HepG2 (cell line): Measurements from ENCODE around the gene ARG1. TPM values are rescaled to one million over a fixed set of nuclear protein-coding genes. Genes with fewer than 3 reads are reported as not detected.
"Not testable (repeated sequence)": the region's sequence is repeated elsewhere in the genome, so short reads cannot be mapped to it uniquely, and the experiment has no call there.

Experiments used
- ATAC-seq: fragments of 200-7000 bp; cut with Tn5 transposase; 3 replicates; pipeline ENCODE4 v1.9.1; 2020; ENCODE audit warnings: mild to moderate bottlenecking, moderate library complexity
- BruUV-seq: library from RNA; stranded (reverse); fragments of 400-500 nt; replicated peaks from 2 replicates; lab custom pipeline; 2021; lab: Mats Ljungman, UMichigan
- CTCF ChIA-PET: fragments of 300-600 bp; formaldehyde crosslinking; extraction: SDS; loops from one replicate; lab custom pipeline; 2021; ENCODE audit warnings: low total read pairs, inconsistent platforms, low intra/inter-chr PET ratio; lab: Yijun Ruan, JAX
- POLR2A ChIA-PET: fragments of 350-600 bp; sonication (Branson Sonifier 250); formaldehyde crosslinking; loops from one replicate; lab custom pipeline; 2020; ENCODE audit warnings: antibody characterized with exemption, inconsistent platforms; lab: Yijun Ruan, JAX
- DNase-seq: peaks from one replicate; pipeline ENCODE4 v3.0.0-alpha.2; 2015; ENCODE audit warnings: low spot score
- FAIRE-seq: peaks from 3 replicates; lab custom pipeline; 2011; peaks lifted over from hg19 to GRCh38; lab: Jason Lieb, UNC
- H2AFZ ChIP-seq: one replicate; pipeline ENCODE4 v1.6.1; 2011; ENCODE audit warnings: low read length, inconsistent platforms
- H3K27ac ChIP-seq: fragments of 300-600 bp; 3 replicates; pipeline ENCODE4 v1.8.0; 2011; ENCODE audit warnings: mixed run types, mild to moderate bottlenecking, mixed read lengths, low read length, inconsistent platforms; ENCODE audit not compliant: insufficient read depth; ENCODE audit errors: extremely low read length
- H3K27me3 ChIP-seq, 2 experiments: fragments of 200-600 bp in 1 of 2; 2 replicates in 1 of 2; 3 replicates in 1 of 2; pipeline versions ENCODE4 v1.6.0 to v1.8.0; 2011; ENCODE audit warnings: low read length in 2 of 2, mild to moderate bottlenecking in 2 of 2, moderate library complexity in 2 of 2, inconsistent platforms in 1 of 2; ENCODE audit not compliant: insufficient read depth in 2 of 2, control insufficient read depth in 1 of 2
- H3K36me3 ChIP-seq, 2 experiments: fragments of 200-600 bp in 1 of 2; replicated peaks in 1 of 2; 2 replicates in 1 of 2; 3 replicates in 1 of 2; pipeline versions ENCODE4 v1.5.1 to v1.8.0; 2011; ENCODE audit warnings: low read length in 2 of 2, inconsistent platforms in 1 of 2; ENCODE audit not compliant: insufficient read depth in 2 of 2, control insufficient read depth in 1 of 2
- H3K4me1 ChIP-seq: 2 replicates; pipeline ENCODE4 v1.5.1; 2012; ENCODE audit warnings: low read length, inconsistent platforms; ENCODE audit not compliant: insufficient read depth
- H3K4me2 ChIP-seq: 2 replicates; pipeline ENCODE4 v1.6.0; 2011; ENCODE audit warnings: low read depth, low read length, inconsistent platforms
- H3K4me3 ChIP-seq, 3 experiments: fragments of 200-600 bp in 1 of 3; sonication (generic), shearing (Covaris generic) in 1 of 3; replicated peaks in 1 of 3; 2 replicates each; pipeline ENCODE4 v1.5.1; 2011 to 2016; ENCODE audit warnings: low read length in 3 of 3, inconsistent platforms in 2 of 3, low read depth in 2 of 3, mild to moderate bottlenecking in 2 of 3, control low read depth in 1 of 3, mixed read lengths in 1 of 3; ENCODE audit not compliant: insufficient read depth in 1 of 3
- H3K79me2 ChIP-seq: one replicate; pipeline ENCODE4 v1.6.1; 2011; ENCODE audit warnings: low read length, inconsistent platforms; ENCODE audit not compliant: insufficient read depth
- H3K9ac ChIP-seq: 2 replicates; pipeline ENCODE4 v1.6.0; 2011; ENCODE audit warnings: mild to moderate bottlenecking, low read depth, low read length, inconsistent platforms; ENCODE audit not compliant: insufficient read depth
- H3K9me3 ChIP-seq: 2 replicates; pipeline ENCODE4 v1.5.1; 2012; ENCODE audit warnings: mild to moderate bottlenecking, low read length
- H4K20me1 ChIP-seq: 2 replicates; pipeline ENCODE4 v1.6.0; 2011; ENCODE audit warnings: inconsistent platforms, mild to moderate bottlenecking, low read length, moderate library complexity; ENCODE audit not compliant: insufficient read depth
- ISX ChIP-seq: sonication (generic); formaldehyde crosslinking; conservative IDR thresholded peaks from 2 replicates; pipeline ENCODE4 v1.5.0; 2020; ENCODE audit warnings: missing genetic modification reagents
- KLF11 ChIP-seq: IDR thresholded peaks from 2 replicates; pipeline ENCODE4 v1.6.1; 2016; ENCODE audit warnings: missing compliant biosample characterization
- MAFF ChIP-seq: IDR thresholded peaks from 2 replicates; pipeline ENCODE4 v1.6.1; 2011; ENCODE audit warnings: low read depth, low read length, improper control_type of control experiment
- MAFK ChIP-seq, 2 experiments: IDR thresholded peaks in 1 of 2; conservative IDR thresholded peaks in 1 of 2; 2 replicates each; pipeline ENCODE4 v1.6.1; 2011; ENCODE audit warnings: improper control_type of control experiment in 2 of 2, low read length in 2 of 2
- NFYC ChIP-seq: IDR thresholded peaks from 2 replicates; pipeline ENCODE4 v1.6.1; 2016; ENCODE audit warnings: missing genetic modification reagents, missing compliant biosample characterization
- RXRB ChIP-seq: IDR thresholded peaks from 2 replicates; pipeline ENCODE4 v1.6.1; 2016; ENCODE audit warnings: borderline replicate concordance, missing genetic modification reagents, missing compliant biosample characterization
- ZNF777 ChIP-seq: sonication (generic); formaldehyde crosslinking; IDR thresholded peaks from 2 replicates; pipeline ENCODE4 v1.4.0; 2020; ENCODE audit warnings: missing genetic modification reagents
- WGBS: methylation state at CpG from one replicate; pipeline ENCODE4 v1.1.6; 2017; ENCODE audit warnings: low lambda C conversion rate; 5-methylcytosine and 5-hydroxymethylcytosine counted together
- in situ Hi-C: cut with HindIII; loops from 2 replicates; pipeline ENCODE4 v1.10.0; 2017; ENCODE audit warnings: low pct_unique_long_range_greater_than_20kb; ENCODE audit not compliant: extremely low pct_ligation_motif_present
- intact Hi-C: fragments of 100-400 bp; cut with micrococcal nuclease; formaldehyde crosslinking; loops from one replicate; pipeline ENCODE4 v1.10.0; 2022; ENCODE audit not compliant: unreplicated experiment
- polyA plus RNA-seq, 8 experiments: library from polyadenylated mRNA; depleted of rRNA in 3 of 8; stranded (reverse) in 7 of 8; unstranded in 1 of 8; fragments of >200 nt; fragmentation: Illumina TruSeq in 4 of 8; extraction: Trizol in 4 of 8; gene quantifications; 2 replicates each; pipeline versions ENCODE4 v1.2.1 to v1.2.3, GENCODE V29; 2011 to 2016; ENCODE audit warnings: low read depth in 4 of 8, missing spikeins in 1 of 8, mixed read lengths in 1 of 8; ENCODE audit not compliant: insufficient read depth in 1 of 8
- total RNA-seq, 5 experiments: library from RNA; depleted of rRNA; stranded (reverse); fragments of >200 nt; fragmentation: Illumina TruSeq; extraction: Trizol; gene quantifications; 2 replicates each; pipeline ENCODE4 v1.2.3, GENCODE V29; 2016; ENCODE audit warnings: low read depth in 1 of 5

ARG1 gene
- total and polyA plus RNA-seq, 2 of the 13 experiments (the other 11 are each of a cell fraction or from before 2014, with no cell fraction given) = 2.2 to 11.2 TPM

DNA sequence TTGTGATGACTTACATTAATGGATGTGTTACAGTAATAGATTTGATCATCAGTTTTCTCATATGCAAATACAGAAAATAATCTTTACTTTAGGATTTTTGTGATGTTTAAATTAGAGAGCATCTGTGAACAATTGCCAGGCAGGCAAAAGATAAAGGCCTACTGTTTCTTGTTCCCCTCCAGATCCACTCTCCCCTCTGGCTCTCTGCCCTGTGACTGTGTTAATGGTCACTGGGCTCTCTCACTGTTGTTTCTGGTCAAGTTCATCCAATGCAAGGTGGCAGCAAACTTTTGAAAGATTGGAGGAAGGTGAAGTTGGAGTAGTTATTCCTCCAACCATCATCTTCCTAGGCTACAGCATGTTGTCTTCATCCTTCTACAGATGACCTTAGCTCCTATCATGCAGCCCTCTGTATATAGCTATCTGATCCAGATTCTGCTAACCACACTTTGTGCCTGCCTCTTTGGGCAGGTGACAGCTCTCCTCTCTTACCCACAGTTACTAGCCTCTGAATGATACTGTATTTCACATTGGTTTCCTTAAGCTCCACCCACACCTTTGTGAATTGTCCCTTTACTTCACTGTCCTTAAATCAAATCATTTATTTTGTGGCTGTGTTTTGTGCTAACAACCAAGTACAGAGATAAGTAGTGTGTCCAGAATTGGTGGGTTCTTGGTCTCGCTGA, 48.9 kb upstream of the ARG1 start (continued):
- TF ChIP-seq RXRB = no peak
- TF ChIP-seq KLF11 (CRISPR knock-in tag) = no peak
- no peak for TF ChIP-seq ZNF777 (CRISPR knock-in tag)
- TF ChIP-seq, all 625 proteins: peak for 0

DNA sequence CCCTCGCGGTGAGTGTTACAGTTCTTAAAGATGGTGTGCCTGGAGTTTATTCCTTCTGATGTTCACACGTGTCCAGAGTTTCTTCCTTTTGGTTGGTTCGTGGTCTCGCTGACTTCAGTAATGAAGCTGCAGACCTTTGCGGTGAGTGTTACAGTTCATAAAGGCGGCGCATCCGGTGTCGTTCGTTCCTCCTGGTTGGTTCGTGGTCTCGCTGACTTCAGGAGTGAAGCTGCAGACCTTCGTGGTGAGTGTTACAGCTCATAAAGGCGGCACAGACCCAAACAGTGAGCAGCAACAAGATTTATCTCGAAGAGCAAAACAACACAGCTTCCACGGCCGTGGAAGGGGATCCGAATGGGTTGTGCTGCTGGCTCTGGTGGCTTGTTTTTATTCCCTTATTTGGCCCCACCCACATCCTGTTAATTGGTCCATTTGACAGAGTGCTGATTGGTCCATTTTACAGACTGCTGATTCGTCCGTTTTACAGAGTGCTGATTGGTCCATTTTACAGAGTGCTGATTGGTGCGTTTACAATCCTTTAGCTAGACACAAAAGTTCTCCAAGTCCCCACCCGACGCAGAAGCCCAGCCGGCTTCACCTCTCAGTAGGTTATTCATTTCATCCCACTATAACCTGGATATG, 48.2 kb upstream of the ARG1 start:
- H3K27me3 ChIP-seq = no peaks in the 10 kb centered on the region
- H4K20me1 ChIP-seq = no peaks in the 10 kb centered on the region
- BruUV-seq = no TSS peak
- H3K9me3 ChIP-seq = no peaks in the 10 kb centered on the region
- H3K27ac ChIP-seq = no peak overlapping the region
- no peak for DNase-seq
- H3K9ac ChIP-seq = no peak overlapping the region
- H3K4me2 ChIP-seq = no peak overlapping the region
- intact Hi-C loops (no loop called here), in situ Hi-C loops (no loop called here)
- no peak overlapping the region for H2AFZ ChIP-seq
- POLR2A ChIA-PET = no interaction called here
- no peak overlapping the region for H3K4me3 ChIP-seq
- H3K36me3 ChIP-seq = no peaks in the 10 kb centered on the region
- TF ChIP-seq ISX (CRISPR knock-in tag) = no peak
- peak; percentile 37; the same call in 1 of the 2 replicates for TF ChIP-seq NFYC (CRISPR knock-in tag)
- 0 out of 2 replicates have a peak, but pooled peaks have one; percentile 31 for TF ChIP-seq MAFF
- peak; percentile 17 to 31; a peak in 2 of 4 replicates for TF ChIP-seq MAFK (conservative IDR thresholded peaks at IDR 0.05 in 1 of 2, IDR thresholded peaks at IDR 0.05 in 1 of 2; ENCODE audit: low read length in 2 of 2)
- TF ChIP-seq, all 625 proteins: peak for 3
- CTCF ChIA-PET = no interaction called here
- peaks cover 6% of the 10 kb centered on the region; the same call in 1 of the 2 replicates for H3K4me1 ChIP-seq
- FAIRE-seq = no peak
- WGBS = 68% methylated on average over 25 of the region's 25 CpGs
- H3K79me2 ChIP-seq = no peaks in the 10 kb centered on the region
- ATAC-seq = no peak

DNA sequence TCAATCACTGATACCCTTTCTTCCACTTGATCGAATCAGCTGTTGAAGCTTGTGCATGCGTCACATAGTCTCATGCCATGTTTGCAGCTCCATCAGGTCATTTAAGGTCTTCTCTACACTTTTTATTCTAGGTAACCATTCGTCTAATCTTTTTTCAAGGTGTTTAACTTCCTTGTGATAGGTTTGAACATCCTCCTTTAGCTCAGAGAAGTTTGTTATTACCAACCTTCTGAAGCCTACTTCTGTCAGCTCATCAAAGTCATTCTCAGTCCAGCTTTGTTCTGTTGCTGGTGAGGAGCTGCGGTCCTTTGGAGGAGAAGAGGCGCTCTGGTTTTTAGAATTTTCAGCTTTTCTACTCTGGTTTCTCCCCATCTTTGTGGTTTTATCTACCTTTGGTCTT, 42.1 kb upstream of the ARG1 start:
- BruUV-seq, POLR2A ChIA-PET, H3K27ac ChIP-seq, H4K20me1 ChIP-seq, CTCF ChIA-PET, H3K36me3 ChIP-seq, H3K4me2 ChIP-seq, FAIRE-seq, H3K4me3 ChIP-seq, H3K27me3 ChIP-seq, H3K9me3 ChIP-seq, DNase-seq, H2AFZ ChIP-seq, H3K9ac ChIP-seq, ATAC-seq, H3K79me2 ChIP-seq: not testable (repeated sequence)
- 77% methylated on average over 5 of the region's 5 CpGs for WGBS
- in situ Hi-C loops = loop anchor here (5.0 to 10.0 kb wide), 2 partner anchors 344 to 646 kb away; no protein-coding TSS in a partner anchor
- intact Hi-C loops = loop anchor here (5.0 kb wide), 2 partner anchors 349 to 414 kb away; no protein-coding TSS in a partner anchor
- H3K4me1 ChIP-seq = peaks cover 34% of the 10 kb centered on the region
